CD4-positive, alpha-beta T cell (primary cell): ENCODE results near the gene BCL11B. TPM values are rescaled to one million over a fixed set of nuclear protein-coding genes. Genes with fewer than 3 reads are reported as not detected.

Experiments used
- ATAC-seq: fragments of 200-7000 bp; cut with Tn5 transposase; one replicate; pipeline ENCODE4 v1.10.0; 2022; ENCODE audit warnings: mild to moderate bottlenecking; ENCODE audit not compliant: poor library complexity
- CTCF ChIA-PET: fragments of 350-600 bp; sonication (Branson Sonifier 250); formaldehyde crosslinking; loops from one replicate; lab custom pipeline; 2021; ENCODE audit warnings: antibody characterized with exemption, inconsistent platforms; lab: Charles Lee
- POLR2A ChIA-PET: fragments of 350-600 bp; sonication (Branson Sonifier 250); formaldehyde crosslinking; loops from one replicate; lab custom pipeline; 2021; ENCODE audit warnings: antibody characterized with exemption, inconsistent platforms; lab: Charles Lee
- DNase-seq, 14 experiments: peaks; one replicate each; pipeline ENCODE4 v3.0.0-alpha.2; 2013 to 2020; ENCODE audit warnings: mixed read lengths in 2 of 14
- H3K27ac ChIP-seq, 2 donors: one replicate each; pipeline versions ENCODE4 v1.5.1 to v1.7.0; 2013; ENCODE audit warnings: low read length in 2 of 2, low read depth in 1 of 2, mild to moderate bottlenecking in 1 of 2
- H3K27me3 ChIP-seq, 2 experiments: 1 replicate in 1 of 2; 2 replicates in 1 of 2; pipeline versions ENCODE4 v1.6.1 to v1.7.0; 2013; ENCODE audit warnings: low read length in 2 of 2, control low read depth in 1 of 2, mild to moderate bottlenecking in 1 of 2, moderate library complexity in 1 of 2; ENCODE audit not compliant: insufficient read depth in 2 of 2, control insufficient read depth in 1 of 2
- H3K36me3 ChIP-seq: one replicate; pipeline ENCODE4 v1.6.1; 2013; ENCODE audit warnings: low read length, control low read depth; ENCODE audit not compliant: insufficient read depth
- H3K4me1 ChIP-seq: one replicate; pipeline ENCODE4 v1.6.1; 2013; ENCODE audit warnings: low read length, control low read depth; ENCODE audit not compliant: insufficient read depth
- H3K4me3 ChIP-seq: one replicate; pipeline ENCODE4 v1.5.1; 2013; ENCODE audit warnings: mild to moderate bottlenecking, low read length, moderate library complexity
- H3K9me3 ChIP-seq, 2 experiments: 1 replicate in 1 of 2; 2 replicates in 1 of 2; pipeline versions ENCODE4 v1.6.1 to v1.7.0; 2013; ENCODE audit warnings: low read length in 2 of 2, mild to moderate bottlenecking in 2 of 2, control low read depth in 1 of 2, moderate library complexity in 1 of 2; ENCODE audit not compliant: control insufficient read depth in 1 of 2, insufficient read depth in 1 of 2
- H3K27ac Mint-ChIP-seq: one replicate; pipeline ENCODE4 v1.8.0; 2020; ENCODE audit warnings: mixed read lengths
- H3K27me3 Mint-ChIP-seq: one replicate; pipeline ENCODE4 v1.8.0; 2021; ENCODE audit warnings: mixed read lengths
- H3K36me3 Mint-ChIP-seq: one replicate; pipeline ENCODE4 v1.8.0; 2021; ENCODE audit warnings: low read depth, mixed read lengths
- H3K4me1 Mint-ChIP-seq: one replicate; pipeline ENCODE4 v1.8.0; 2021; ENCODE audit warnings: low read depth, mixed read lengths
- H3K4me3 Mint-ChIP-seq: one replicate; pipeline ENCODE4 v1.8.0; 2020; ENCODE audit warnings: mild to moderate bottlenecking, mixed read lengths
- H3K9me3 Mint-ChIP-seq: one replicate; pipeline ENCODE4 v1.8.0; 2020; ENCODE audit warnings: mixed read lengths
- intact Hi-C, 2 experiments: fragments of 100-400 bp; cut with DNase I in 1 of 2; cut with micrococcal nuclease in 1 of 2; formaldehyde crosslinking; loops; one replicate each; pipeline versions ENCODE4 v1.15.1 to v1.9.0; 2023 to 2025; cut with DNase I, micrococcal nuclease
- total RNA-seq, 174 experiments: library from RNA in 2 of 174; stranded (reverse) in 2 of 174; gene quantifications; one replicate each; pipeline ENCODE4 v1.2.3 and lab custom pipeline; 2021 to 2026
- TF ChIP-seq, protein P1 (sequence below): fragments of 200-600 bp; IDR thresholded peaks from one replicate; pipeline ENCODE4 v1.8.0; 2022; ENCODE audit warnings: antibody characterized with exemption, mild to moderate bottlenecking

Gene BCL11B
- total RNA-seq, 2 experiments from 2014 or later = 244 to 254 TPM

DNA sequence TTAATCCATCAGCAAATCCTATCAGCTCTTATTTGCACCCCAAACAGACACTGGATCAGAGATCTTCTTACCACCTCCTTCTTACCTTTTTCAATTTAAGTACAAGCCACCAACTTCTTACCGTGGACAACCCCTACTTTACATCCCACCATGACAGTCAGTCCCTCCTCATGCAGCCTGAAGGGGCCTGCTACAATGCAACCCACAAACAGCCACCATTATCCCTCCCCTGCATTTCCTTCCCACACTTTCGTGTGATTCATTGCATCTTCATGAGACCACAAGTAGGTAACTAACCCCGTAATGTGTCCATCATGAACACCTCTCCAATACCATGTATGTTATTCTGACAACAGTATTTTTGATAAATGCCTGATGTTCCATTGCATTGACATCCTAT lies 108.6 kb downstream of the BCL11B start:
- TF ChIP-seq, protein P1, sequence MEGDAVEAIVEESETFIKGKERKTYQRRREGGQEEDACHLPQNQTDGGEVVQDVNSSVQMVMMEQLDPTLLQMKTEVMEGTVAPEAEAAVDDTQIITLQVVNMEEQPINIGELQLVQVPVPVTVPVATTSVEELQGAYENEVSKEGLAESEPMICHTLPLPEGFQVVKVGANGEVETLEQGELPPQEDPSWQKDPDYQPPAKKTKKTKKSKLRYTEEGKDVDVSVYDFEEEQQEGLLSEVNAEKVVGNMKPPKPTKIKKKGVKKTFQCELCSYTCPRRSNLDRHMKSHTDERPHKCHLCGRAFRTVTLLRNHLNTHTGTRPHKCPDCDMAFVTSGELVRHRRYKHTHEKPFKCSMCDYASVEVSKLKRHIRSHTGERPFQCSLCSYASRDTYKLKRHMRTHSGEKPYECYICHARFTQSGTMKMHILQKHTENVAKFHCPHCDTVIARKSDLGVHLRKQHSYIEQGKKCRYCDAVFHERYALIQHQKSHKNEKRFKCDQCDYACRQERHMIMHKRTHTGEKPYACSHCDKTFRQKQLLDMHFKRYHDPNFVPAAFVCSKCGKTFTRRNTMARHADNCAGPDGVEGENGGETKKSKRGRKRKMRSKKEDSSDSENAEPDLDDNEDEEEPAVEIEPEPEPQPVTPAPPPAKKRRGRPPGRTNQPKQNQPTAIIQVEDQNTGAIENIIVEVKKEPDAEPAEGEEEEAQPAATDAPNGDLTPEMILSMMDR = no peak
- Histone ChIP-seq H3K9me3 (no peaks in the 10 kb centered on the region), H3K36me3 (no peaks in the 10 kb centered on the region), H3K27ac (no peak overlapping the region), H3K4me1 (peaks cover 5% of the 10 kb centered on the region), H3K27me3 (no peaks in the 10 kb centered on the region), H3K4me3 (no peak overlapping the region)
- Mint-ChIP-seq H3K9me3 (peaks cover 2% of the 10 kb centered on the region), H3K4me3 (no peak overlapping the region), H3K36me3 (peaks cover 41% of the 10 kb centered on the region), H3K27me3 (no peaks in the 10 kb centered on the region), H3K4me1 (peaks cover 40% of the 10 kb centered on the region), H3K27ac (no peak overlapping the region)
- intact Hi-C loops = no loop called here
- no peak for DNase-seq
- CTCF ChIA-PET = no interaction called here
- POLR2A ChIA-PET = interaction anchor here (1.0 to 1.2 kb wide), 3 partner anchors 26 to 103 kb away, joined by 3 to 4 read pairs (median 3); no protein-coding TSS in a partner anchor
- ATAC-seq = no peak

DNA sequence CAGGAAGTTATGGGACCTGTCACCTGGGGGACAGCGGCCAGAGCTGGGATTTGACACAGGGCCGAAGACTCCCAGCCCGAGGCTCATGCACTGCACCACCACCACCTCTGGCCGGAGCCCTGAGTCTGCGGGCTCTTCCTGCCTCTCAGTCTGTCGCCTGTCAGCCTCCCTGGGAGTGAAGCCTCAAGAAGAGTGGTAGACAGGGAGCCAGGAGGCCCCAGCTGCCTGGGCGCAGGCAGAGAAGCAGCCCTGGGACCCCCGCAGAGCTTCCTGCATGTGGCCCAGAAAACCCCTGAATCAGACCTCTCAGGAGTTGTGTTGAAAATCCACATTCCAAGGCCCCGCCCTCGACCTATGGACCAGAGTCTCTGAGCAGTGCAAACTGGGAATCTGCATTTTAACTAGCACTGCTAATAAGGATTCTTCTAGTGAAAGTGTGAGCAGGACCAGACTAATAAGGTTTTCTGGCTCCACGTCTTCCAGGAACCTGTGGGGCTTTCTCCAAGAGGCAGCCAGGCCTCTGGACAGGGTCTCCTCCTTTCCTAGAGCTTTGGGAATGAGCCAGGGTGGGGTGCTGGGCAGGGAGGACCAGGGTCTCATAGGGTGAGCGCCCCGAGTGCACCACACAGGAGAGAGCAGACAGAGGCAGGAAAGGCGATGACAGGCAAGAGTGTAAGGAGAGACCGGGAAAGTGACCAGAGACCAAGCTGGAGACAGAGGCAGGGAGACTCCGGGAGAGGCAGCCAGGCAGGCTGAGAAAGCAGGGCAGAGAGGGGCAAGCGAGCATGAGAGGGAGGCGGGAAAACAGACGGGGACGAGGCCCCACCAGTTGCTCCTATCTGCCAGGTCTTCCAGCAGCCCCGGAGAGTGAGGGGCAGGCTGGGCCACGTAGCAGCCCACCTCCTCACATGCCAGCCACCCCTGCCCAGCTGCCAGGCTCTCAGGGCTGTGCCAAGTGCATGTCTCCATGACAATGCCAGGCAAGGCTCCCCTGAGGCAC lies 112.4 kb downstream of the BCL11B start:
- Histone ChIP-seq H3K9me3 (no peaks in the 10 kb centered on the region), H3K4me1 (peaks cover 4% of the 10 kb centered on the region), H3K36me3 (no peaks in the 10 kb centered on the region), H3K27ac (no peak overlapping the region), H3K27me3 (no peaks in the 10 kb centered on the region), H3K4me3 (no peak overlapping the region)
- Mint-ChIP-seq H3K27ac (no peak overlapping the region), H3K4me1 (peaks cover 27% of the 10 kb centered on the region), H3K36me3 (peaks cover 14% of the 10 kb centered on the region), H3K4me3 (no peak overlapping the region), H3K27me3 (no peaks in the 10 kb centered on the region), H3K9me3 (peaks cover 2% of the 10 kb centered on the region)
- TF ChIP-seq, protein P1 = no peak
- no peak for ATAC-seq
- CTCF ChIA-PET = interaction anchor here (0.8 kb wide), 1 partner anchor 9 kb away, joined by 3 read pairs; no protein-coding TSS in a partner anchor
- DNase-seq = no peak
- POLR2A ChIA-PET = interaction anchor here (1.1 kb wide), 1 partner anchor 107 kb away, joined by 4 read pairs; no protein-coding TSS in a partner anchor
- intact Hi-C loops = no loop called here

DNA sequence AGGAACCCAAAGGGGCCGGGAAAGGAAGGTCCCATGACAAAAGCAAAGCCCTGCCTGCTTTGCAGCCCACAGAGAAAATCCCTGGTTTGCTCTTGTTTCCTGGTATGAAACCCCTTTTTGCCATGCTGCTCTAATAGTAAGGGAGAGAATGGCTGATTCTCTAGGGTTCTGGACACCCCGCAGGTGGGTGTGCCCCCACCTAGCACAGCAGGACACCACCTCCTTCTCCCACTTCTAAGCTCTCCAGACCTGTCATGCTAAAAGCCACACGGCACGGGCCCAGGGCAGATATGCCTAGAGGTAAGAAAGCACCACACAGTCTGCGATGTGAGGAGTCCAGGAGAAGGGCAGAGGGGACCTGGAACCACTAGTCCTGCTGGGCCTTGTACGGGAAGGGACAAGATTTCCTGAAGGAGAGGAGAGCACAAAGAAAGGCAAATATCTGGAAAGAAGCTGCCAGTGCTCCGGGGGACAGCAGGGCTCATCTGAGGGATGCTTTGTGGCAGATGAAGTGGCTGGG lies 113.3 kb downstream of the BCL11B start:
- ATAC-seq = no peak
- peaks cover 14% of the 10 kb centered on the region for H3K36me3 Mint-ChIP-seq

More for the DNA sequence above, 113.3 kb downstream of the BCL11B start:
- H3K27ac ChIP-seq = no peak overlapping the region
- H3K4me3 ChIP-seq = no peak overlapping the region
- no peaks in the 10 kb centered on the region for H3K27me3 ChIP-seq
- peaks cover 4% of the 10 kb centered on the region for H3K4me1 ChIP-seq
- intact Hi-C loops = no loop called here
- H3K36me3 ChIP-seq = no peaks in the 10 kb centered on the region
- Mint-ChIP-seq H3K4me1 (peaks cover 27% of the 10 kb centered on the region), H3K9me3 (peaks cover 2% of the 10 kb centered on the region), H3K4me3 (no peak overlapping the region), H3K27me3 (no peaks in the 10 kb centered on the region), H3K27ac (no peak overlapping the region)
- H3K9me3 ChIP-seq = no peaks in the 10 kb centered on the region
- TF ChIP-seq, protein P1 = no peak
- ChIA-PET CTCF (no interaction called here), POLR2A (no interaction called here)
- DNase-seq = no peak
